WTC11 (cell line): Measurements from ENCODE around the gene LETMD1. TPM values are rescaled to one million over a fixed set of nuclear protein-coding genes. Genes with fewer than 3 reads are reported as not detected.

Source experiments
- ATAC-seq: fragments of 200-7000 bp; cut with Tn5 transposase; 2 replicates; pipeline ENCODE4 v1.10.0; 2021; ENCODE audit warnings: mild to moderate bottlenecking, moderate library complexity
- CTCF ChIA-PET: fragments of 300-600 bp; sonication (Branson Sonifier 250); formaldehyde crosslinking; loops from one replicate; lab custom pipeline; 2021; ENCODE audit warnings: antibody characterized with exemption; lab: Charles Lee
- POLR2A ChIA-PET: fragments of 350-600 bp; sonication (Branson Sonifier 250); formaldehyde crosslinking; loops from one replicate; lab custom pipeline; 2021; ENCODE audit warnings: antibody characterized with exemption; lab: Charles Lee
- DNase-seq: peaks from one replicate; pipeline ENCODE4 v3.0.0; 2021; ENCODE audit warnings: low spot score
- H3K27ac Mint-ChIP-seq: 2 replicates; pipeline ENCODE4 v1.8.0; 2021; ENCODE audit warnings: mixed read lengths
- H3K27me3 Mint-ChIP-seq: 2 replicates; pipeline ENCODE4 v1.8.0; 2021; ENCODE audit warnings: low read depth, mild to moderate bottlenecking, moderate library complexity, mixed read lengths
- H3K36me3 Mint-ChIP-seq: 2 replicates; pipeline ENCODE4 v1.8.0; 2021; ENCODE audit warnings: mixed read lengths
- H3K4me1 Mint-ChIP-seq: 2 replicates; pipeline ENCODE4 v1.8.0; 2022; ENCODE audit warnings: mixed read lengths
- H3K4me3 Mint-ChIP-seq: 2 replicates; pipeline ENCODE4 v1.8.0; 2021; ENCODE audit warnings: mild to moderate bottlenecking, moderate library complexity, mixed read lengths
- H3K9me3 Mint-ChIP-seq: 2 replicates; pipeline ENCODE4 v1.8.0; 2021; ENCODE audit warnings: mixed read lengths
- AR ChIP-seq: fragments of 250-450 bp; sonication (Bioruptor Pico); IDR thresholded peaks from 2 replicates; pipeline ENCODE4 v1.9.0; 2021; ENCODE audit warnings: mild to moderate bottlenecking
- ATF2 ChIP-seq: sonication (generic); formaldehyde crosslinking; IDR thresholded peaks from 2 replicates; pipeline ENCODE4 v1.8.1; 2022; ENCODE audit warnings: low read depth, missing genetic modification reagents, borderline replicate concordance
- CDX4 ChIP-seq: fragments of 250-450 bp; sonication (Bioruptor Pico); IDR thresholded peaks from 2 replicates; pipeline ENCODE4 v1.9.0; 2021; ENCODE audit warnings: moderate library complexity, mild to moderate bottlenecking, inconsistent platforms, borderline replicate concordance
- FOXP4 ChIP-seq: sonication (generic); formaldehyde crosslinking; IDR thresholded peaks from 2 replicates; pipeline ENCODE4 v1.8.0; 2022; ENCODE audit warnings: mild to moderate bottlenecking, missing genetic modification reagents
- GTF2I ChIP-seq: fragments of 250-450 bp; sonication (Bioruptor Pico); conservative IDR thresholded peaks from 2 replicates; pipeline ENCODE4 v1.4.0; 2021; ENCODE audit warnings: mild to moderate bottlenecking
- MLX ChIP-seq: sonication (generic); formaldehyde crosslinking; IDR thresholded peaks from 2 replicates; pipeline ENCODE4 v1.8.1; 2023; ENCODE audit warnings: mild to moderate bottlenecking, missing genetic modification reagents, moderate library complexity
- MXD4 ChIP-seq: fragments of 250-450 bp; sonication (Bioruptor Pico); IDR thresholded peaks from 2 replicates; pipeline ENCODE4 v1.8.0; 2021; ENCODE audit warnings: mild to moderate bottlenecking, moderate library complexity, borderline replicate concordance
- NFATC4 ChIP-seq: fragments of 250-450 bp; sonication (Bioruptor Pico); IDR thresholded peaks from 2 replicates; pipeline ENCODE4 v1.9.0; 2021; ENCODE audit warnings: mild to moderate bottlenecking
- NR3C1 ChIP-seq: sonication (generic); formaldehyde crosslinking; conservative IDR thresholded peaks from 2 replicates; pipeline ENCODE4 v1.8.1; 2023; ENCODE audit warnings: low read depth, mild to moderate bottlenecking, missing genetic modification reagents
- OVOL2 ChIP-seq: fragments of 250-450 bp; sonication (Bioruptor Pico); IDR thresholded peaks from 2 replicates; pipeline ENCODE4 v1.9.0; 2021; ENCODE audit warnings: mild to moderate bottlenecking, borderline replicate concordance
- PRRX2 ChIP-seq: fragments of 250-450 bp; sonication (Bioruptor Pico); IDR thresholded peaks from 2 replicates; pipeline ENCODE4 v1.8.0; 2021; ENCODE audit warnings: mild to moderate bottlenecking
- SMAD4 ChIP-seq: sonication (generic); formaldehyde crosslinking; IDR thresholded peaks from 2 replicates; pipeline ENCODE4 v1.8.0; 2022; ENCODE audit warnings: mild to moderate bottlenecking, missing genetic modification reagents
- TEAD1 ChIP-seq: sonication (generic); formaldehyde crosslinking; IDR thresholded peaks from 2 replicates; pipeline ENCODE4 v1.8.0; 2022; ENCODE audit warnings: mild to moderate bottlenecking, missing genetic modification reagents
- USF1 ChIP-seq: sonication (generic); formaldehyde crosslinking; IDR thresholded peaks from 2 replicates; pipeline ENCODE4 v1.8.0; 2022; ENCODE audit warnings: mild to moderate bottlenecking, missing genetic modification reagents
- ZBTB21 ChIP-seq: sonication (generic); formaldehyde crosslinking; IDR thresholded peaks from 2 replicates; pipeline ENCODE4 v1.8.1; 2023; ENCODE audit warnings: mild to moderate bottlenecking, missing genetic modification reagents, borderline replicate concordance
- ZBTB43 ChIP-seq: sonication (generic); formaldehyde crosslinking; IDR thresholded peaks from 2 replicates; pipeline ENCODE4 v1.8.1; 2023; ENCODE audit warnings: mild to moderate bottlenecking, missing genetic modification reagents
- ZNF138 ChIP-seq: sonication (generic); formaldehyde crosslinking; conservative IDR thresholded peaks from 2 replicates; pipeline ENCODE4 v1.8.1; 2022; ENCODE audit warnings: mild to moderate bottlenecking, moderate library complexity, missing genetic modification reagents
- ZNF219 ChIP-seq: sonication (generic); formaldehyde crosslinking; IDR thresholded peaks from 2 replicates; pipeline ENCODE4 v1.8.0; 2023; ENCODE audit warnings: missing genetic modification reagents, mild to moderate bottlenecking, borderline replicate concordance
- ZNF232 ChIP-seq: sonication (generic); formaldehyde crosslinking; IDR thresholded peaks from 2 replicates; pipeline ENCODE4 v1.8.0; 2022; ENCODE audit warnings: mild to moderate bottlenecking, missing genetic modification reagents
- ZNF263 ChIP-seq: sonication (generic); formaldehyde crosslinking; IDR thresholded peaks from 2 replicates; pipeline ENCODE4 v1.8.1; 2022; ENCODE audit warnings: low read depth, mild to moderate bottlenecking, moderate library complexity, missing genetic modification reagents
- ZNF416 ChIP-seq: fragments of 250-450 bp; sonication (Bioruptor Pico); IDR thresholded peaks from 2 replicates; pipeline ENCODE4 v1.9.0; 2021; ENCODE audit warnings: mild to moderate bottlenecking, inconsistent platforms
- ZNF512 ChIP-seq: sonication (generic); formaldehyde crosslinking; IDR thresholded peaks from 2 replicates; pipeline ENCODE4 v1.8.1; 2022; ENCODE audit warnings: missing genetic modification reagents, borderline replicate concordance
- total RNA-seq: library from RNA; stranded (reverse); gene quantifications from 3 replicates; pipeline ENCODE4 v1.2.3, GENCODE V29; 2021

The LETMD1 gene
- total RNA-seq, 1 experiment from 2014 or later: 43.3 TPM

- no peaks in the 10 kb centered on the region for H3K9me3 Mint-ChIP-seq
- peaks cover 2% of the 10 kb centered on the region; the same call in 1 of the 2 replicates for H3K4me1 Mint-ChIP-seq
- H3K4me3 Mint-ChIP-seq: no peak overlapping the region
- H3K36me3 Mint-ChIP-seq: no peaks in the 10 kb centered on the region
- TF ChIP-seq ZNF219 (CRISPR knock-in tag): no peak
- no peak for TF ChIP-seq ZNF416 (CRISPR knock-in tag)
- TF ChIP-seq FOXP4 (CRISPR knock-in tag): no peak
- no peak for TF ChIP-seq ZBTB43
- TF ChIP-seq GTF2I (CRISPR knock-in tag): no peak
- TF ChIP-seq ZBTB21: no peak
- TF ChIP-seq ATF2 (CRISPR knock-in tag): no peak
- TF ChIP-seq OVOL2 (CRISPR knock-in tag): no peak
- no peak for TF ChIP-seq TEAD1 (CRISPR knock-in tag)
- no peak for TF ChIP-seq MXD4 (CRISPR knock-in tag)
- no peak for TF ChIP-seq NFATC4 (CRISPR knock-in tag)
- no peak for TF ChIP-seq AR (CRISPR knock-in tag)
- no peak for TF ChIP-seq NR3C1 (CRISPR knock-in tag)
- no peak for TF ChIP-seq PRRX2 (CRISPR knock-in tag)
- CTCF ChIA-PET: no interaction called here
- no peak overlapping the region for H3K27ac Mint-ChIP-seq
- POLR2A ChIA-PET: no interaction called here
- DNase-seq (no peak), ATAC-seq (no peak)
- H3K27me3 Mint-ChIP-seq: no peaks in the 10 kb centered on the region
Measured at GRCh38 chr12:51087818-51088217, 39.7 kb downstream of the LETMD1 start.

- H3K4me3 Mint-ChIP-seq: no peak overlapping the region
- DNase-seq (no peak), ATAC-seq (no peak)
- no peaks in the 10 kb centered on the region for H3K9me3 Mint-ChIP-seq
- peaks cover 22% of the 10 kb centered on the region for H3K36me3 Mint-ChIP-seq
- ChIA-PET POLR2A (no interaction called here), CTCF (no interaction called here)
- H3K4me1 Mint-ChIP-seq: no peaks in the 10 kb centered on the region
- no peaks in the 10 kb centered on the region for H3K27me3 Mint-ChIP-seq
- no peak overlapping the region for H3K27ac Mint-ChIP-seq
- TF ChIP-seq MLX (CRISPR knock-in tag) (no peak), ZNF138 (no peak), USF1 (CRISPR knock-in tag) (no peak), ZNF232 (no peak), ATF2 (CRISPR knock-in tag) (no peak), CDX4 (CRISPR knock-in tag) (no peak), SMAD4 (CRISPR knock-in tag) (no peak), ZNF263 (CRISPR knock-in tag) (no peak), ZNF512 (CRISPR knock-in tag) (no peak)
Measured at GRCh38 chr12:51090705-51091229, 42.6 kb downstream of the LETMD1 start.
